Liver (tissue), 3 donors: ENCODE data around the gene LCA5.

Source experiments
- CTCF ChIP-seq: fragments of 150-350 bp; IDR thresholded peaks from 2 replicates; pipeline ENCODE4 v1.5.1; 2017; ENCODE audit warnings: improper control_type of control experiment, low read depth, low read length; ENCODE audit not compliant: missing input control
- EGR1 ChIP-seq, 2 donors: IDR thresholded peaks; 2 replicates each; pipeline ENCODE4 v1.6.1; 2016 to 2018; ENCODE audit warnings: antibody characterized with exemption in 2 of 2, low read depth in 2 of 2
- FOXA1 ChIP-seq: IDR thresholded peaks from 2 replicates; pipeline ENCODE4 v1.6.1; 2016; ENCODE audit warnings: antibody characterized with exemption
- GABPA ChIP-seq, 2 donors: IDR thresholded peaks in 1 of 2; conservative IDR thresholded peaks in 1 of 2; 2 replicates each; pipeline ENCODE4 v1.6.1; 2016; ENCODE audit warnings: antibody characterized with exemption in 2 of 2, mild to moderate bottlenecking in 1 of 2, moderate library complexity in 1 of 2
- REST ChIP-seq: IDR thresholded peaks from 2 replicates; pipeline ENCODE4 v1.6.1; 2016; ENCODE audit warnings: antibody characterized with exemption, mild to moderate bottlenecking
- RXRA ChIP-seq, 2 donors: IDR thresholded peaks; 2 replicates each; pipeline ENCODE4 v1.6.1; 2017 to 2018; ENCODE audit warnings: antibody characterized with exemption in 2 of 2, mild to moderate bottlenecking in 1 of 2
- SP1 ChIP-seq: IDR thresholded peaks from 2 replicates; pipeline ENCODE4 v1.6.1; 2018; ENCODE audit warnings: antibody characterized with exemption, mild to moderate bottlenecking
- TAF1 ChIP-seq: conservative IDR thresholded peaks from 2 replicates; pipeline ENCODE4 v1.6.1; 2016; ENCODE audit warnings: antibody characterized with exemption, mild to moderate bottlenecking
- ZBTB33 ChIP-seq: IDR thresholded peaks from 2 replicates; pipeline ENCODE4 v1.6.1; 2016; ENCODE audit warnings: antibody characterized with exemption
- TF ChIP-seq, protein P1 (sequence below): IDR thresholded peaks from 2 replicates; pipeline ENCODE4 v1.6.1; 2016; ENCODE audit warnings: antibody characterized with exemption
- donor health status: healthy.
- donor health status: healthy.

DNA sequence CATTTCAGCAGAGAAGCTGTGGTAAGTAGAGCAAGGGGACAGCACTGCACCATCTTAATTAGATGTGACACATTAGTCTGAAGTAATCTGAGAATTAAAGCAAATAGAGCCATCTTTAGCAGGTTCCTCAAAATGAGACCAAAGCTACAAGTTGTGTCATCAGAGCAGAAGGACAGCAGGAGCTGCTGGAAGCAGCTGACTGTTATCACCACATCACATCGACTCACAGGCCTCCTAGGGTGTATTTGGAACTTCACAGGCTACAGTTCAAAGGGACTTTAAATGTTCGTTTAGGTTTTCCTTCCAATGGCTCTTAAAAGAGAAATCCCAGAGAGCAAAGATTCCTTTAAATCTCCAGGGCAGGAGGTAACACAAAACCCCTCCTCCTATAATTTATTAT, 69.5 kb downstream of the LCA5 start:
- no peak for TF ChIP-seq SP1
- no peak for TF ChIP-seq REST
- no peak for TF ChIP-seq CTCF
- TF ChIP-seq EGR1 (IDR thresholded peaks at IDR 0.05; ENCODE audit: low read depth in 2 of 2), result no peak
- no peak for TF ChIP-seq TAF1
- TF ChIP-seq ZBTB33, result no peak
- no peak for TF ChIP-seq RXRA (IDR thresholded peaks at IDR 0.05)
- TF ChIP-seq GABPA (IDR thresholded peaks at IDR 0.05 in 1 of 2, conservative IDR thresholded peaks at IDR 0.05 in 1 of 2), result no peak
- TF ChIP-seq, protein P1, sequence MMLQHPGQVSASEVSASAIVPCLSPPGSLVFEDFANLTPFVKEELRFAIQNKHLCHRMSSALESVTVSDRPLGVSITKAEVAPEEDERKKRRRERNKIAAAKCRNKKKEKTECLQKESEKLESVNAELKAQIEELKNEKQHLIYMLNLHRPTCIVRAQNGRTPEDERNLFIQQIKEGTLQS, result no peak
- no peak for TF ChIP-seq FOXA1
